Measurements from ENCODE around the gene DLEC1. TPM values are rescaled to one million over a fixed set of nuclear protein-coding genes. Genes with fewer than 3 reads are reported as not detected.

Gene DLEC1
- total RNA-seq, 1 experiment from 2014 or later = not detected

- H3K4me3 ChIP-seq (ENCODE audit: low read depth in 2 of 2, low read length in 2 of 2) = no peak overlapping the region
- no TSS peak for BruUV-seq (replicated peaks)
- H3K4me1 ChIP-seq (ENCODE audit: control insufficient read depth, insufficient read depth, low read length) = no peaks in the 10 kb centered on the region
- ChIA-PET CTCF (no interaction called here), POLR2A (no interaction called here)
- no peaks in the 10 kb centered on the region for H3K27me3 ChIP-seq (ENCODE audit: control insufficient read depth, insufficient read depth, low read length)
- in situ Hi-C loops (cut with HindIII; ENCODE audit: low pct_unique_long_range_greater_than_20kb, low sequenced_read_pairs) = no loop called here
- intact Hi-C loops (cut with micrococcal nuclease; ENCODE audit: unreplicated experiment) = no loop called here
- ATAC-seq = no peak
- no peak overlapping the region for H3K27ac ChIP-seq (ENCODE audit: low read length)
- no peak for TF ChIP-seq POLR2AphosphoS5 (IDR thresholded peaks at IDR 0.05; ENCODE audit: low read depth, low read length)
- TF ChIP-seq SIN3A (IDR thresholded peaks at IDR 0.05; ENCODE audit: borderline replicate concordance, insufficient read depth, low read depth, low read length) = no peak
- no peak for TF ChIP-seq TCF7L2 (IDR thresholded peaks at IDR 0.05; ENCODE audit: low read depth, low read length)
- no peak for TF ChIP-seq CTCF (IDR thresholded peaks at IDR 0.05)
- no peak for TF ChIP-seq REST (IDR thresholded peaks at IDR 0.05; ENCODE audit: insufficient read depth in 1 of 2, low read depth in 2 of 2, low read length in 1 of 2)
- no peaks in the 10 kb centered on the region for H3K9me3 ChIP-seq (ENCODE audit: control insufficient read depth, insufficient read depth, low read depth, low read length)
- no peaks in the 10 kb centered on the region for H3K36me3 ChIP-seq (ENCODE audit: control insufficient read depth, insufficient read depth, low read length)
- DNase-seq (ENCODE audit: low read depth, low spot score) = no peak
Measured at GRCh38 chr3:38040401-38040800, 1.4 kb downstream of the DLEC1 start.

- H3K9me3 ChIP-seq (ENCODE audit: control insufficient read depth, insufficient read depth, low read depth, low read length) = no peaks in the 10 kb centered on the region
- TF ChIP-seq TCF7L2 (IDR thresholded peaks at IDR 0.05; ENCODE audit: low read depth, low read length) = no peak
- no peak for TF ChIP-seq SIN3A (IDR thresholded peaks at IDR 0.05; ENCODE audit: borderline replicate concordance, insufficient read depth, low read depth, low read length)
- no peak for TF ChIP-seq REST (IDR thresholded peaks at IDR 0.05; ENCODE audit: insufficient read depth in 1 of 2, low read depth in 2 of 2, low read length in 1 of 2)
- TF ChIP-seq CTCF (IDR thresholded peaks at IDR 0.05) = no peak
- no peak for TF ChIP-seq POLR2AphosphoS5 (IDR thresholded peaks at IDR 0.05; ENCODE audit: low read depth, low read length)
- no TSS peak for BruUV-seq (replicated peaks)
- ATAC-seq = no peak
- DNase-seq (ENCODE audit: low read depth, low spot score) = no peak
- intact Hi-C loops (cut with micrococcal nuclease; ENCODE audit: unreplicated experiment) = no loop called here
- ChIA-PET POLR2A (no interaction called here), CTCF (no interaction called here)
- no peak overlapping the region for H3K4me3 ChIP-seq (ENCODE audit: low read depth in 2 of 2, low read length in 2 of 2)
- H3K27me3 ChIP-seq (ENCODE audit: control insufficient read depth, insufficient read depth, low read length) = no peaks in the 10 kb centered on the region
- no peaks in the 10 kb centered on the region for H3K4me1 ChIP-seq (ENCODE audit: control insufficient read depth, insufficient read depth, low read length)
- no peak overlapping the region for H3K27ac ChIP-seq (ENCODE audit: low read length)
- in situ Hi-C loops (cut with HindIII; ENCODE audit: low pct_unique_long_range_greater_than_20kb, low sequenced_read_pairs) = no loop called here
- H3K36me3 ChIP-seq (ENCODE audit: control insufficient read depth, insufficient read depth, low read length) = no peaks in the 10 kb centered on the region
Measured at GRCh38 chr3:38043486-38043885, 4.5 kb downstream of the DLEC1 start.
